Non-pigmented ciliary epithelial cell (primary cell): Measurements from ENCODE around the gene NRAP.

Source experiments
- DNase-seq: peaks from one replicate; pipeline ENCODE4 v3.0.0-alpha.2; 2010; ENCODE audit warnings: low read depth

Gene NRAP

DNA sequence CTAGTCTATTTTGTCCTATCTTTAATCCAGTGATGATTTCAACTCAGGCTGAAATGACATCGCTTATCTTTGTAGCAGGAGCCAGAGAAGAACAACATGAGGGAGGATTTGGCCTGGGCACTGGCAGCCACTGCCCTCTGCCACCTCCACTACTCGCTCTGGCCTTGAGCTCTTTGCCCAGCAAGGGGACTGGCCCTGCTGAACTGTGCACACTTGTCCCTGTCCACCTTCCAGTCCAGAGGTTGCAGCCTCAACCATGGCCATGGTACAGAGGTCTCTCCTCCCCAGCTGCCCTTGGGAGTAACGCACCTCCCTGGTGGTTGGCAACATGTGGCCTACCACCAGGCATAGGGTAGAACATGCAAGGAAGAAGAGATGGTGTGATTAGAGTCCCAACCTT lies 102.6 kb downstream of the NRAP start:
- no peak for DNase-seq

DNA sequence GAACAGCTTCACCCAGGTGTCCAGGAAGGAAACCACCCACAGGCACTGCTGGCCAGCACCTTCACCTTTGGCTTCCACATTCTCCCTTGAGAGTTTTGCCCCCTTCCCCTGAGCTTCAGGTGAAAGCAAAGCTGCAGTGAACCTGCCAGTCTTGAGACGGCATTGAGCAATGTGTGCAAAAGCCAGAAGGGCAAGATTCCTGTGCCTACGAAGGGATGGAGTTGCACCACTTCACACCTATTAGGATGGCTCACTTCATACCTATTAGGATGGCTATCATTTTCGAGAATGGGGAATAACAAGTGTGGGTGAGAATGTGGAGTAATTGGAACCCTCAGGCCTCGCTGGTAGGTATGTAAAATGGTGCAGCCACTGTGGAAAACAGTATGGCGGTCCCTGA lies 103.8 kb downstream of the NRAP start:
- DNase-seq, result no peak

DNA sequence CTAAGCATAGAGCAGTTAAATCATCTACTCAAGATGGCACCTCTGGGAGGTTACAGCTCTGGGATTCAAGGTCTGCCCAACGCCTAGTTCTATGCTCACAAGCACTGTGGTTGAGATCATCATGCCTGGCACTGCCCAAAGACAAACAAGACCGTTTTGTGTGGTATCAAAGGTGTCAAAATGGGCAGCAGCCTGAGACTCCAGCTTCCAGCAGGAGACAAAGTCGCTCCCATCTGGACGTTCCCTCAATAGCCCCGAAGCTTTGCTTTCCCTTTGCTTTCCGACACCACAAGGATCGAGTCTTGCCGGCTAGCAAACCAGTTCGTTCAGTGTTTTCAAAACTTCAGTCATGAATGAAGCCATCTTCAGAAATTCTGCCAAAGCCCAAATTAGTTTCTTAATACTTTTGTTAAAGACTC lies 105.9 kb downstream of the NRAP start:
- DNase-seq, result no peak

DNA sequence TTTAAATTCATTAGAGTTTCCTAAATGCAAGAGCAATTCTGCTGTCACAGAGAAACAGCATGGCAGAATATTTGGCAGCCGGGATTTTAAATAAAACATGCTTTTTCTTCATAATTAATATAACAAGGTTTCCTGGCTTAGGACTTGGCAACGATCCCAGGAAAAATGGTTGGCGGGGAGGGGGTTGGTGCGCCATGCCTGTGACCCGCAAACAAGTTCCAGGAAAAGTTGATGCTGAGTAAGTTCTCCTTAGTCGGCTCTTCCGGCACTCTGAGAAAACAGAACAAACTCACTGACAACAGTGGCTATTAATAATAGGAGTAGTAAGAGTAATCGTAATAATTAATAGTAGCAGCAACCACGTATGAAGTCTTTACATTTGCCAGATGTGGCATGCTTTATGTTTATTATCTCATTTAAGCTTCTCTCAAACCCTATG lies 106.4 kb downstream of the NRAP start:
- no peak for DNase-seq

DNA sequence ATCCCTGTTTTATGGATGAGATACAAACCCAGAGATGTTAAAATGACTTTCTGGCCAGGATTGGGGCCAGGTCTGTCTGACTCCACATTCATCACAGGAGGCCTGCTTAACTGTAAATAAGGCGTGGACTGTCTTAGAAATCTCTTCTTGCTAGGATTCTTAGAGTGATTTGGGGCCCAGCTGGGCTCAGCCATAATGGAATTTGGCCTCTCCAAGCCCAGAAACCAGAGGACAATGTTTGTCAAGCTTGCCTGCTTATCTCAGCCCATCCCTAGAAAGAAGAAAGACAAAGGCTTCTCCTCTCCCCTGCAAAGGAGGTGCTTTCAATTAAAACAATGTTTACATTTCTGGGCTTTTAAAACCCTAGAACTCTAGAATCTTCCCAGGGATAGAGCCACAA lies 108.1 kb downstream of the NRAP start:
- DNase-seq, result no peak

GRCh38 chr10:113555245-113555644 lies 108.6 kb downstream of the NRAP start:
- no peak for DNase-seq

GRCh38 chr10:113554214-113554613 lies 109.6 kb downstream of the NRAP start:
- no peak for DNase-seq

GRCh38 chr10:113553149-113553548 lies 110.7 kb downstream of the NRAP start:
- DNase-seq, result no peak

DNA sequence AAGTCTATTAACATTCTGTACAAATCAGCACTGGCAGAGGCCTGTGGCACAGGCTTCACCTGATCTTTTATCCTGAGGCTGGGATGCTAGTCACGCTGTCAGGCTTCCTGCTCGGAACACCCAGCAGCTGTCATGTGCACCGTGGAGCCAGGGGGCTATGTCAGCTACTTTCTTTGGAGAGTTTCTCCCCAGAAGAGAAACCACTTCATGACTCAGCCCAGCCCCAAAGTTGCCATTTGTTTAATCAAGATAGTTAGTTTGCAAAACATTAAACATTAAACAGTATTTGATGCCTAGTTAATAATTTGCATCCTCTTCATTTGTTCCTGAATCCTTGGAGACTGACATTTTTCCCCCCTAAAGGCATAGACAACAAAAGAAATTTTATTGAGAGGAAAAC lies 111.1 kb downstream of the NRAP start, which contains the start of gene HABP2:
Gene HABP2, plus strand, starts transcription at position 353 of the 400 bp plus-strand sequence. CDS start 69 bp downstream, outside the sequence.
- DNase-seq, result no peak

GRCh38 chr10:113552014-113552413 lies 111.8 kb downstream of the NRAP start:
- no peak for DNase-seq

DNA sequence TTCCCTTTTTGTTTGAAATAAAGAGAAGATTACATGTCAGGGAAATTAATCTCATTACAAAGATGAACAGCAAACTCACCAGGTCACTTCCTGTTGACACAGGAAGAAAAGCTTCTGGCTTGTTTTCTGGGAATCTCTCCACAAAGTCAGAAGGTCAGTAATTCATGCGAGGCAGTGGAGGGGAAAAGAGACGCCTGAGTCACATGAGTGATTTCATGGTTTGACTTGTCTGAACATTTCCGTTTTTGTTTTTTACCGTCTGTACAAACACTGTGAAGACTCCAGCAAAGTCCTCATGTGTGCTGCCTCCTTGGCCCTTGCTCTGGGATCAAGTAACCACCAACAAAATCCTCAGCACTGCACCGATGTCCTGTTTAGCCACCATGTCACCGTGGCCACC lies 113.5 kb downstream of the NRAP start:
- no peak for DNase-seq

GRCh38 chr10:113549856-113550255 lies 114.0 kb downstream of the NRAP start:
- no peak for DNase-seq

GRCh38 chr10:113547426-113547825 lies 116.4 kb downstream of the NRAP start:
- no peak for DNase-seq

- no peak for DNase-seq
These were observed 119.4 kb downstream of the NRAP start for GRCh38 chr10:113544392-113544791.

- no peak for DNase-seq
These were observed 120.5 kb downstream of the NRAP start for GRCh38 chr10:113543107-113543955.

GRCh38 chr10:113541549-113541927 lies 122.3 kb downstream of the NRAP start:
- no peak for DNase-seq

- no peak for DNase-seq
These were observed 122.8 kb downstream of the NRAP start for GRCh38 chr10:113540845-113541548.

- DNase-seq, result no peak
These were observed 124.1 kb downstream of the NRAP start for GRCh38 chr10:113539789-113540188.
